Testis (tissue), 2 donors: ENCODE measurements around the gene DNAJC12.

Experiments
- CTCF ChIP-seq, 3 experiments: fragments of 450-650 bp in 2 of 3; fragments of 200-600 bp in 1 of 3; sonication (generic) in 1 of 3; IDR thresholded peaks; one replicate each; pipeline ENCODE4 v1.5.1; 2016 to 2019; ENCODE audit warnings: antibody characterized with exemption in 3 of 3, mild to moderate bottlenecking in 2 of 3, moderate library complexity in 1 of 3
- POLR2A ChIP-seq: fragments of 450-650 bp; IDR thresholded peaks from one replicate; pipeline ENCODE4 v1.6.1; 2017; ENCODE audit warnings: antibody characterized with exemption, mild to moderate bottlenecking, moderate library complexity

GRCh38 chr10:67772151-67772550 is 65.8 kb downstream of the DNAJC12 start:
- TF ChIP-seq CTCF (IDR thresholded peaks at IDR 0.05) (no peak), POLR2A (no peak)
